PC-9 (cell line): Measurements from ENCODE around the gene TMEM11. TPM values are rescaled to one million over a fixed set of nuclear protein-coding genes. Genes with fewer than 3 reads are reported as not detected.

ENCODE experiments used
- BruUV-seq: library from RNA; stranded (reverse); fragments of 400-500 nt; replicated peaks from 2 replicates; lab custom pipeline; 2021; lab: Mats Ljungman, UMichigan
- CTCF ChIA-PET: fragments of 300-600 bp; sonication (Branson Sonifier 250); formaldehyde crosslinking; loops from one replicate; lab custom pipeline; 2022; ENCODE audit warnings: antibody characterized with exemption; lab: Charles Lee
- POLR2A ChIA-PET: fragments of 300-600 bp; sonication (Branson Sonifier 250); formaldehyde crosslinking; loops from one replicate; lab custom pipeline; 2022; ENCODE audit warnings: antibody characterized with exemption; ENCODE audit not compliant: unreplicated experiment; lab: Charles Lee
- DNase-seq, 2 experiments: peaks; one replicate each; pipeline versions ENCODE4 v3.0.0 to v3.0.0-alpha.2; 2015 to 2022; ENCODE audit warnings: mixed read lengths in 1 of 2
- H2AFZ ChIP-seq: fragments of 200-600 bp; sonication (generic); 2 replicates; pipeline ENCODE4 v1.8.1; 2017; ENCODE audit warnings: antibody characterized with exemption
- H3F3A ChIP-seq: fragments of 200-600 bp; sonication (generic); 2 replicates; pipeline ENCODE4 v1.8.1; 2017; ENCODE audit warnings: antibody characterized with exemption, mild to moderate bottlenecking, low read depth; ENCODE audit not compliant: insufficient read depth
- H3K27ac ChIP-seq: fragments of 200-600 bp; sonication (generic); 2 replicates; pipeline ENCODE4 v1.6.1; 2016; ENCODE audit warnings: mixed run types
- H3K27me3 ChIP-seq: fragments of 200-600 bp; sonication (generic); 2 replicates; pipeline ENCODE4 v1.6.1; 2016; ENCODE audit warnings: low read depth, mixed run types; ENCODE audit not compliant: insufficient read depth
- H3K36me3 ChIP-seq: fragments of 200-600 bp; sonication (generic); 2 replicates; pipeline ENCODE4 v1.6.1; 2016; ENCODE audit warnings: low read depth, mixed run types
- H3K4me1 ChIP-seq: fragments of 200-600 bp; sonication (generic); replicated peaks from 2 replicates; pipeline ENCODE4 v1.6.1; 2016; ENCODE audit warnings: mixed run types; ENCODE audit not compliant: insufficient read depth
- H3K4me2 ChIP-seq: fragments of 200-600 bp; sonication (generic); 2 replicates; pipeline ENCODE4 v1.6.1; 2017; ENCODE audit warnings: mixed run types
- H3K4me3 ChIP-seq: fragments of 200-600 bp; sonication (generic); 2 replicates; pipeline ENCODE4 v1.6.1; 2016; ENCODE audit warnings: mixed run types
- H3K79me2 ChIP-seq: fragments of 200-600 bp; sonication (generic); 2 replicates; pipeline ENCODE4 v1.6.1; 2017; ENCODE audit warnings: low read depth, mixed run types
- H3K9me2 ChIP-seq: fragments of 200-600 bp; sonication (generic); 2 replicates; pipeline ENCODE4 v1.8.1; 2017; ENCODE audit warnings: mild to moderate bottlenecking; ENCODE audit not compliant: insufficient read depth
- H3K9me3 ChIP-seq: fragments of 200-600 bp; sonication (generic); 2 replicates; pipeline ENCODE4 v1.8.1; 2016; ENCODE audit warnings: low read depth; ENCODE audit not compliant: insufficient read depth
- H4K20me1 ChIP-seq: fragments of 200-600 bp; sonication (generic); 2 replicates; pipeline ENCODE4 v1.8.1; 2017; ENCODE audit not compliant: insufficient read depth
- EZH2 ChIP-seq: fragments of 200-600 bp; sonication (generic); IDR thresholded peaks from 2 replicates; pipeline ENCODE4 v1.8.0; 2017; ENCODE audit warnings: antibody characterized with exemption, low read depth
- intact Hi-C: fragments of 100-400 bp; cut with micrococcal nuclease; formaldehyde crosslinking; loops from one replicate; pipeline ENCODE4 v1.10.0; 2022; ENCODE audit not compliant: unreplicated experiment
- total RNA-seq: library from RNA; stranded (reverse); gene quantifications from 2 replicates; pipeline ENCODE4 v1.2.3, GENCODE V29; 2021
- TF ChIP-seq, protein P1 (sequence below): fragments of 200-600 bp; sonication (generic); conservative IDR thresholded peaks from 2 replicates; pipeline ENCODE4 v1.6.1; 2017; ENCODE audit warnings: mixed run types, antibody characterized with exemption, mild to moderate bottlenecking, moderate library complexity

Gene TMEM11
- total RNA-seq, 1 experiment from 2014 or later, result 37.6 TPM

- no peaks in the 10 kb centered on the region for H3K79me2 ChIP-seq
- no peaks in the 10 kb centered on the region for H3K36me3 ChIP-seq
- no peak for DNase-seq
- BruUV-seq, result no TSS peak
- intact Hi-C loops, result no loop called here
- no peak overlapping the region for H3K4me3 ChIP-seq
- H3K27me3 ChIP-seq, result no peaks in the 10 kb centered on the region
- POLR2A ChIA-PET, result no interaction called here
- TF ChIP-seq, protein P1, sequence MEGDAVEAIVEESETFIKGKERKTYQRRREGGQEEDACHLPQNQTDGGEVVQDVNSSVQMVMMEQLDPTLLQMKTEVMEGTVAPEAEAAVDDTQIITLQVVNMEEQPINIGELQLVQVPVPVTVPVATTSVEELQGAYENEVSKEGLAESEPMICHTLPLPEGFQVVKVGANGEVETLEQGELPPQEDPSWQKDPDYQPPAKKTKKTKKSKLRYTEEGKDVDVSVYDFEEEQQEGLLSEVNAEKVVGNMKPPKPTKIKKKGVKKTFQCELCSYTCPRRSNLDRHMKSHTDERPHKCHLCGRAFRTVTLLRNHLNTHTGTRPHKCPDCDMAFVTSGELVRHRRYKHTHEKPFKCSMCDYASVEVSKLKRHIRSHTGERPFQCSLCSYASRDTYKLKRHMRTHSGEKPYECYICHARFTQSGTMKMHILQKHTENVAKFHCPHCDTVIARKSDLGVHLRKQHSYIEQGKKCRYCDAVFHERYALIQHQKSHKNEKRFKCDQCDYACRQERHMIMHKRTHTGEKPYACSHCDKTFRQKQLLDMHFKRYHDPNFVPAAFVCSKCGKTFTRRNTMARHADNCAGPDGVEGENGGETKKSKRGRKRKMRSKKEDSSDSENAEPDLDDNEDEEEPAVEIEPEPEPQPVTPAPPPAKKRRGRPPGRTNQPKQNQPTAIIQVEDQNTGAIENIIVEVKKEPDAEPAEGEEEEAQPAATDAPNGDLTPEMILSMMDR, result no peak
- TF ChIP-seq EZH2, result no peak
- no peaks in the 10 kb centered on the region for H3K9me2 ChIP-seq
- no peaks in the 10 kb centered on the region for H4K20me1 ChIP-seq
- CTCF ChIA-PET, result no interaction called here
- H3K4me2 ChIP-seq, result no peak overlapping the region
- no peak overlapping the region for H3K27ac ChIP-seq
- H3K9me3 ChIP-seq, result no peaks in the 10 kb centered on the region
- H2AFZ ChIP-seq, result no peak overlapping the region
- no peaks in the 10 kb centered on the region for H3F3A ChIP-seq
- H3K4me1 ChIP-seq, result no peaks in the 10 kb centered on the region
These were observed 47.9 kb downstream of the TMEM11 start for GRCh38 chr17:21165922-21166594.

DNA sequence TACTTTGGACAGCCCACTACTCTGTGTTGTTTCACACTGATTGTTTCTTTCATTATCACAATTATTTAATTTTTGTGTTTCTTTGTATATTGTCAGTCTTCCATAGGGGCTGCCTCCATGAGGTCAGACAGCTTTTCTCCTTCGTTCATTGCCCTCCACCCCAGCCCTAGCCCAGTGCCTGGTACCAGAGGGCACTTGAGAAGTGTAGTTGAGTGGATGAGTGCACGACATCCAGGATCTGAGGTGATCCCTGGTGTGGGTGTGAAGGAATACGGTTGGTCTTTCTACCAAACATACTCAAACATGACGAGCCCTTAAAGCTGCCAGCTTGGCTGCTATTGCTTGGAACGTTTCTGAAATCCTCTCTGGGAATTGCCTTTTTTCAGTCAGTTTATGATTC, 49.3 kb downstream of the TMEM11 start:
- Histone ChIP-seq H4K20me1 (no peaks in the 10 kb centered on the region), H3K4me3 (no peak overlapping the region), H2AFZ (no peak overlapping the region), H3K9me2 (no peaks in the 10 kb centered on the region), H3K79me2 (no peaks in the 10 kb centered on the region), H3K27me3 (no peaks in the 10 kb centered on the region), H3K4me2 (no peak overlapping the region), H3F3A (no peaks in the 10 kb centered on the region), H3K9me3 (no peaks in the 10 kb centered on the region), H3K27ac (no peak overlapping the region), H3K36me3 (no peaks in the 10 kb centered on the region), H3K4me1 (no peaks in the 10 kb centered on the region)
- TF ChIP-seq, protein P1, result no peak
- TF ChIP-seq EZH2, result no peak
- intact Hi-C loops, result no loop called here
- no peak for DNase-seq
- ChIA-PET CTCF (no interaction called here), POLR2A (no interaction called here)
- BruUV-seq, result no TSS peak

GRCh38 chr17:21164216-21164615, 49.7 kb downstream of the TMEM11 start:
- Histone ChIP-seq H3K4me3 (no peak overlapping the region), H3K27ac (no peak overlapping the region), H4K20me1 (no peaks in the 10 kb centered on the region), H3K4me2 (no peak overlapping the region), H3K27me3 (no peaks in the 10 kb centered on the region), H3K4me1 (no peaks in the 10 kb centered on the region), H3K9me3 (no peaks in the 10 kb centered on the region), H3K36me3 (no peaks in the 10 kb centered on the region), H2AFZ (no peak overlapping the region), H3K79me2 (no peaks in the 10 kb centered on the region), H3F3A (no peaks in the 10 kb centered on the region), H3K9me2 (no peaks in the 10 kb centered on the region)
- POLR2A ChIA-PET, result no interaction called here
- TF ChIP-seq, protein P1, result no peak
- TF ChIP-seq EZH2, result no peak
- BruUV-seq, result no TSS peak
- CTCF ChIA-PET, result no interaction called here
- intact Hi-C loops, result no loop called here
- no peak for DNase-seq
